Measurements from ENCODE around the gene TRABD2B. TPM values are rescaled to one million over a fixed set of nuclear protein-coding genes. Genes with fewer than 3 reads are reported as not detected.

The TRABD2B gene
- total and polyA plus RNA-seq, 2 donors (not counting 1 experiment from before 2014, with no cell fraction given): under 0.01 TPM; not detected in 1

DNA sequence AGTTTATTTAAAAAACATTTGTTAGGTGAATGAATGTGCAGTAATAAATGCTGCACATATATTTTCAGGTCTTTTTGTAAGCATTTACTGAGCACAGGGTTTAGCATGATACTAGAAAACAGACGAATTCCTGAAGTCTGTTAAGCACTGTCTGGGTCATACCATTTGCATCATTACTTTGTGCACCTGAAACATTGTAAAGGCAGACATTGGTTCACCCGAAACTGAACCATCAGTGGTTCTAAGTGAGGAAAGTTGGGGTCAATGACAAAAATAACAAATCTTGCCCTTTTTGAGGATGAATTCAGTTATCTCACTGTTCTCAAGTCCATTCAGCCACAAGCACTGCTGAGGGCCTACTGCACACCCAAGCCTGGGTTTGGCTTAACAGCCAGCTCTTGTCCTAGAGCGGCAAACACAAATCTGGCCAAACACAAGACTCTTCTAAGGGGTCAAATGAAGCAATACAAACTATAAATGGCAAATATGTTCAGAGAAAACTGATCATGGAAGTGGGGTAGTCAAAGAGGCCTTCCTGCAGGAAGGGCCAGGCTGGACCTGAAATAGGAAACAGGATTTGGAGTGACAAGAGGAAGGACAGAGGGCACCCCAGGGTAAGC lies 21.8 kb downstream of the TRABD2B start:
- Histone ChIP-seq H3K9ac (ENCODE audit: insufficient read depth, low read length) (no peak overlapping the region), H3K79me2 (ENCODE audit: control insufficient read depth, insufficient read depth, low read length) (no peaks in the 10 kb centered on the region), H3K4me1 (ENCODE audit: control insufficient read depth, extremely low read depth, insufficient read depth, low read length) (no peaks in the 10 kb centered on the region), H2AFZ (ENCODE audit: low read length) (no peak overlapping the region), H3K27ac (ENCODE audit: insufficient read depth, low read length) (no peak overlapping the region), H3K9me3 (ENCODE audit: control insufficient read depth, insufficient read depth, low read depth, low read length) (no peaks in the 10 kb centered on the region), H3K4me2 (ENCODE audit: extremely low read depth, insufficient read depth, low read length) (no peak overlapping the region), H3K27me3 (ENCODE audit: control insufficient read depth, insufficient read depth, low read length) (no peaks in the 10 kb centered on the region), H4K20me1 (ENCODE audit: control insufficient read depth, extremely low read depth, insufficient read depth, low read length) (no peaks in the 10 kb centered on the region), H3K36me3 (ENCODE audit: control insufficient read depth, insufficient read depth, low read length) (no peaks in the 10 kb centered on the region), H3K4me3 (replicated peaks in 1 of 4; ENCODE audit: control extremely low read depth in 1 of 4, insufficient read depth in 1 of 4, low read depth in 3 of 4, low read length in 4 of 4) (no peak overlapping the region)
- TF ChIP-seq EZH2 (IDR thresholded peaks at IDR 0.05; ENCODE audit: low read length, missing control alignments): no peak
- TF ChIP-seq, protein P1, sequence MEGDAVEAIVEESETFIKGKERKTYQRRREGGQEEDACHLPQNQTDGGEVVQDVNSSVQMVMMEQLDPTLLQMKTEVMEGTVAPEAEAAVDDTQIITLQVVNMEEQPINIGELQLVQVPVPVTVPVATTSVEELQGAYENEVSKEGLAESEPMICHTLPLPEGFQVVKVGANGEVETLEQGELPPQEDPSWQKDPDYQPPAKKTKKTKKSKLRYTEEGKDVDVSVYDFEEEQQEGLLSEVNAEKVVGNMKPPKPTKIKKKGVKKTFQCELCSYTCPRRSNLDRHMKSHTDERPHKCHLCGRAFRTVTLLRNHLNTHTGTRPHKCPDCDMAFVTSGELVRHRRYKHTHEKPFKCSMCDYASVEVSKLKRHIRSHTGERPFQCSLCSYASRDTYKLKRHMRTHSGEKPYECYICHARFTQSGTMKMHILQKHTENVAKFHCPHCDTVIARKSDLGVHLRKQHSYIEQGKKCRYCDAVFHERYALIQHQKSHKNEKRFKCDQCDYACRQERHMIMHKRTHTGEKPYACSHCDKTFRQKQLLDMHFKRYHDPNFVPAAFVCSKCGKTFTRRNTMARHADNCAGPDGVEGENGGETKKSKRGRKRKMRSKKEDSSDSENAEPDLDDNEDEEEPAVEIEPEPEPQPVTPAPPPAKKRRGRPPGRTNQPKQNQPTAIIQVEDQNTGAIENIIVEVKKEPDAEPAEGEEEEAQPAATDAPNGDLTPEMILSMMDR (conservative IDR thresholded peaks at IDR 0.05 in 1 of 2, IDR thresholded peaks at IDR 0.05 in 1 of 2; ENCODE audit: low read depth in 1 of 2, low read length in 2 of 2): no peak
- DNase-seq (ENCODE audit: low read depth in 2 of 2): no peak

DNA sequence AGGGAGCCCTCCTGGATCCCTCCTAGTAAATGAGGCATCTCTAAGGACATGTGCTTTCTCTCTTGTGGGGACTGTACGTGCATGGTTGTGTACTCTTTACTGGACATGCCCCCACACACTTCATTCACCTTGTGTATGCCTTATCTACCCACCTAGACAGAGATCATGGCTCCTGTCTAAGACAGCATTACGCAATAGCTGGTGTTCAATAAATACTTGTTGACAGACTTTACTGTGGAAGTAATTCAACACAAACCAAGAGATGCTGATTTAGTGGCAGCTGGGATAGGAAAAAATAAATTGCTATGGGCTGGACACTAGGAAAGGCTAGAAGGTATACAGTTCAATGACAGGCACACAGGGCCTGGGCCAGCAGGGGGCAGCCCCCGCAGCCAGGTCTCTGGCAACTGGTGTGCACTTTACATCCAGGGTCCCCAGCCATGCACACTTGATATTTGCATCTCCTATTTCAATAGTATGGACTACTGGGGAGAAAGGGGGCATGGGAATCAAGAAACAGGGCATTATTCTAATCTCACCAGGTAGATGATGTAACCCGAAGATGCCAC lies 24.2 kb downstream of the TRABD2B start:
- Histone ChIP-seq H3K27me3 (ENCODE audit: control insufficient read depth, insufficient read depth, low read length) (no peaks in the 10 kb centered on the region), H4K20me1 (ENCODE audit: control insufficient read depth, extremely low read depth, insufficient read depth, low read length) (no peaks in the 10 kb centered on the region), H3K4me3 (replicated peaks in 1 of 4; ENCODE audit: control extremely low read depth in 1 of 4, insufficient read depth in 1 of 4, low read depth in 3 of 4, low read length in 4 of 4) (no peak overlapping the region), H2AFZ (ENCODE audit: low read length) (no peak overlapping the region), H3K4me2 (ENCODE audit: extremely low read depth, insufficient read depth, low read length) (no peak overlapping the region), H3K27ac (ENCODE audit: insufficient read depth, low read length) (no peak overlapping the region), H3K9ac (ENCODE audit: insufficient read depth, low read length) (no peak overlapping the region), H3K79me2 (ENCODE audit: control insufficient read depth, insufficient read depth, low read length) (no peaks in the 10 kb centered on the region), H3K9me3 (ENCODE audit: control insufficient read depth, insufficient read depth, low read depth, low read length) (no peaks in the 10 kb centered on the region), H3K36me3 (ENCODE audit: control insufficient read depth, insufficient read depth, low read length) (no peaks in the 10 kb centered on the region), H3K4me1 (ENCODE audit: control insufficient read depth, extremely low read depth, insufficient read depth, low read length) (no peaks in the 10 kb centered on the region)
- DNase-seq (ENCODE audit: low read depth in 2 of 2): no peak
- no peak for TF ChIP-seq EZH2 (IDR thresholded peaks at IDR 0.05; ENCODE audit: low read length, missing control alignments)
- TF ChIP-seq, protein P1 (conservative IDR thresholded peaks at IDR 0.05 in 1 of 2, IDR thresholded peaks at IDR 0.05 in 1 of 2; ENCODE audit: low read depth in 1 of 2, low read length in 2 of 2): no peak

DNA sequence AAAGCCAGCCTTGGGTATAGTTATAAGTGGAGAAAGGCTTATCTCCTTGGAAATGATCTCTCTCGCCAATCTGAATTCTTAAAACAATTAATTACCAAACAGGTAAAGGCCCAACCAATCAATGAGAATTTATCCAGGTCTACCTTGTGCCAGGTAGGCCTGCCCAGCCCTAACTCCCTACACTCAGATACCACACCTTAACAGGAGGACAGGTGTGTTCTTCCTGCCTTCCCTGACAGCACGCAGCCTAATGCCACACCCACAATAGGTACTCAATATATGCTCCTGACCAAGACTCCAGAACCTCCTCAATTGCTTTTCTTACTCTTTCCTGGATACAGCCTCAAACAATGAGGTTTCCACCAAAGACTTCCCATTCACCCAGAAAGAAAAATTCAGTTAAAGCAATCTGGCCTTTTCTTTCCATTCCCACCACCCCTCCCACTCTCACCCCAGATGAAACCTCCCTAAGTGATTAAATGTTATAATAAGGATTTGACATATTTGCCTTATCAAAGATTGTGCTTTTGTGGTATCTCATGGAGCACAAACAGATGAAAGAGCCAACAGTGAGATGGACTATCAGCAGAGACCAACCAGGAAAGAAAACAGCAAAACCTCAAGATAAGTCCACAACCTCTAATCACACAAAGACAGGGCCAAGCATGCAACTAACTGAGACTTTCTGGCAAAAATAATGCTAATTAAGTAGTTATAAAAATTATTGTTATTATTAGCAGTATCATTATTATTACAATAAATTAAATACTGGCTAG lies 25.6 kb downstream of the TRABD2B start:
- no peaks in the 10 kb centered on the region for H3K79me2 ChIP-seq (ENCODE audit: control insufficient read depth, insufficient read depth, low read length)
- no peak for DNase-seq (ENCODE audit: low read depth in 2 of 2)
- TF ChIP-seq EZH2 (IDR thresholded peaks at IDR 0.05; ENCODE audit: low read length, missing control alignments): no peak
- H3K36me3 ChIP-seq (ENCODE audit: control insufficient read depth, insufficient read depth, low read length): no peaks in the 10 kb centered on the region
- no peak overlapping the region for H3K4me3 ChIP-seq (replicated peaks in 1 of 4; ENCODE audit: control extremely low read depth in 1 of 4, insufficient read depth in 1 of 4, low read depth in 3 of 4, low read length in 4 of 4)
- no peak overlapping the region for H2AFZ ChIP-seq (ENCODE audit: low read length)
- H3K27ac ChIP-seq (ENCODE audit: insufficient read depth, low read length): no peak overlapping the region
- H4K20me1 ChIP-seq (ENCODE audit: control insufficient read depth, extremely low read depth, insufficient read depth, low read length): no peaks in the 10 kb centered on the region
- H3K4me2 ChIP-seq (ENCODE audit: extremely low read depth, insufficient read depth, low read length): no peak overlapping the region
- no peaks in the 10 kb centered on the region for H3K9me3 ChIP-seq (ENCODE audit: control insufficient read depth, insufficient read depth, low read depth, low read length)
- H3K4me1 ChIP-seq (ENCODE audit: control insufficient read depth, extremely low read depth, insufficient read depth, low read length): no peaks in the 10 kb centered on the region
- H3K9ac ChIP-seq (ENCODE audit: insufficient read depth, low read length): no peak overlapping the region
- H3K27me3 ChIP-seq (ENCODE audit: control insufficient read depth, insufficient read depth, low read length): no peaks in the 10 kb centered on the region
